ENCODE measurements around the gene DUSP14. TPM values are rescaled to one million over a fixed set of nuclear protein-coding genes. Genes with fewer than 3 reads are reported as not detected.

The DUSP14 gene
- polyA plus RNA-seq, 1 of the 3 experiments (the other 2 are of a cell fraction), result 85.8 TPM

- TF ChIP-seq PBX3 (IDR thresholded peaks at IDR 0.05), result no peak
- TF ChIP-seq TEAD4 (IDR thresholded peaks at IDR 0.05; ENCODE audit: borderline replicate concordance, insufficient read depth), result 0 out of 2 replicates have a peak, but pooled peaks have one; percentile 5
- TF ChIP-seq RCOR1 (IDR thresholded peaks at IDR 0.05; ENCODE audit: low read length), result no peak
These were observed 989 bp upstream of the DUSP14 start (continued) for GRCh38 chr17:37488607-37489196.

- no peaks in the 10 kb centered on the region for H3K9me3 ChIP-seq
- H4K20me1 ChIP-seq (ENCODE audit: insufficient read depth), result peaks cover 15% of the 10 kb centered on the region
- 0% methylated on average over 7 of the region's 56 CpGs for WGBS (ENCODE audit: low lambda C conversion rate)
- no peaks in the 10 kb centered on the region for H3K36me3 ChIP-seq (replicated peaks in 1 of 2; ENCODE audit: control insufficient read depth in 1 of 2, insufficient read depth in 2 of 2, low read length in 1 of 2)
- peak; percentile 88 for DNase-seq
- peak overlapping the region; percentile 86 for H3K4me2 ChIP-seq
- peak overlapping the region; percentile 74 to 91 for H3K27ac ChIP-seq (ENCODE audit: low read depth in 2 of 2, low read length in 1 of 2)
- H3K79me2 ChIP-seq (ENCODE audit: insufficient read depth), result peaks cover 51% of the 10 kb centered on the region
- H3K4me3 ChIP-seq (ENCODE audit: low read depth in 2 of 2, low read length in 1 of 2), result peak overlapping the region; percentile 76 to 83
- H3K9me2 ChIP-seq, result no peaks in the 10 kb centered on the region
- POLR2A ChIA-PET, result no interaction called here
- no peak overlapping the region for H2AFZ ChIP-seq (ENCODE audit: low read depth)
- H3F3A ChIP-seq (replicated peaks; ENCODE audit: insufficient read depth), result peaks cover 53% of the 10 kb centered on the region
- H3K9ac ChIP-seq, result peak overlapping the region; percentile 85
- CTCF ChIA-PET, result interaction anchor here (0.6 to 1.0 kb wide), 2 partner anchors 26 to 46 kb away, joined by 3 read pairs; no protein-coding TSS in a partner anchor
- H3K27me3 ChIP-seq (ENCODE audit: insufficient read depth), result no peaks in the 10 kb centered on the region
- H3K4me1 ChIP-seq (ENCODE audit: control insufficient read depth in 1 of 2, insufficient read depth in 2 of 2, low read depth in 1 of 2, low read length in 1 of 2), result peaks cover 10 to 17% of the 10 kb centered on the region in 2 experiments; a peak in 3 of 4 replicates
- no peak for TF ChIP-seq YY1 (IDR thresholded peaks at IDR 0.05; ENCODE audit: low read depth)
- TF ChIP-seq NRF1 (IDR thresholded peaks at IDR 0.05; ENCODE audit: low read depth, low read length), result no peak
- no peak for TF ChIP-seq POLR2AphosphoS5 (IDR thresholded peaks at IDR 0.05; ENCODE audit: low read depth, low read length)
- TF ChIP-seq TAF1 (IDR thresholded peaks at IDR 0.05; ENCODE audit: borderline replicate concordance, low read depth, low read length), result no peak; the same call in 1 of the 2 replicates
- TF ChIP-seq REST (IDR thresholded peaks at IDR 0.05; ENCODE audit: low read depth, low read length), result no peak
- no peak for TF ChIP-seq ELF1 (IDR thresholded peaks at IDR 0.05)
- TF ChIP-seq SMC3 (IDR thresholded peaks at IDR 0.05; ENCODE audit: low read depth, low read length), result no peak
- TF ChIP-seq GABPA (IDR thresholded peaks at IDR 0.05; ENCODE audit: low read depth), result no peak
- no peak for TF ChIP-seq FOXM1 (IDR thresholded peaks at IDR 0.05; ENCODE audit: low read depth)
- 0 out of 2 replicates have a peak, but pooled peaks have one; percentile 7 for TF ChIP-seq MAX (IDR thresholded peaks at IDR 0.05; ENCODE audit: low read depth)
- TF ChIP-seq EP300 (IDR thresholded peaks at IDR 0.05; ENCODE audit: borderline replicate concordance in 1 of 2, low read depth in 1 of 2, low read length in 1 of 2), result no peak
- no peak for TF ChIP-seq IRF3 (IDR thresholded peaks at IDR 0.05; ENCODE audit: low read depth, low read length)
- no peak for TF ChIP-seq USF1 (IDR thresholded peaks at IDR 0.05; ENCODE audit: borderline replicate concordance, low read depth)
- TF ChIP-seq MEF2A (IDR thresholded peaks at IDR 0.05; ENCODE audit: borderline replicate concordance, low read depth), result no peak
- TF ChIP-seq TCF12 (IDR thresholded peaks at IDR 0.05), result no peak
- TF ChIP-seq SIN3A (IDR thresholded peaks at IDR 0.05; ENCODE audit: borderline replicate concordance, low read depth, low read length), result peak; percentile 44; the same call in 1 of the 2 replicates
- peak; percentile 31 for TF ChIP-seq CHD2 (IDR thresholded peaks at IDR 0.05; ENCODE audit: low read length, partially characterized antibody)
- TF ChIP-seq RCOR1 (IDR thresholded peaks at IDR 0.05; ENCODE audit: low read length), result no peak
- TF ChIP-seq NFIC (IDR thresholded peaks at IDR 0.05; ENCODE audit: borderline replicate concordance), result no peak
- TF ChIP-seq FOSL2 (IDR thresholded peaks at IDR 0.05; ENCODE audit: borderline replicate concordance, low read depth), result no peak
- no peak for TF ChIP-seq JUND (IDR thresholded peaks at IDR 0.05)
These were observed 414 bp downstream of the DUSP14 start for GRCh38 chr17:37490022-37490587.
